Breast epithelium (tissue), 3 donors: ENCODE results near the gene ARPP21.

Source experiments
- POLR2AphosphoS5 ChIP-seq, 3 donors: sonication (generic); formaldehyde crosslinking; IDR thresholded peaks; one replicate each; pipeline ENCODE4 v1.6.1; 2017; ENCODE audit warnings: antibody characterized with exemption in 3 of 3
- TF ChIP-seq, protein P1 (sequence below), 3 donors: fragments of 450-650 bp; IDR thresholded peaks; one replicate each; pipeline ENCODE4 v1.5.1; 2016 to 2017; ENCODE audit warnings: antibody characterized with exemption in 3 of 3, mild to moderate bottlenecking in 3 of 3, moderate library complexity in 3 of 3

DNA sequence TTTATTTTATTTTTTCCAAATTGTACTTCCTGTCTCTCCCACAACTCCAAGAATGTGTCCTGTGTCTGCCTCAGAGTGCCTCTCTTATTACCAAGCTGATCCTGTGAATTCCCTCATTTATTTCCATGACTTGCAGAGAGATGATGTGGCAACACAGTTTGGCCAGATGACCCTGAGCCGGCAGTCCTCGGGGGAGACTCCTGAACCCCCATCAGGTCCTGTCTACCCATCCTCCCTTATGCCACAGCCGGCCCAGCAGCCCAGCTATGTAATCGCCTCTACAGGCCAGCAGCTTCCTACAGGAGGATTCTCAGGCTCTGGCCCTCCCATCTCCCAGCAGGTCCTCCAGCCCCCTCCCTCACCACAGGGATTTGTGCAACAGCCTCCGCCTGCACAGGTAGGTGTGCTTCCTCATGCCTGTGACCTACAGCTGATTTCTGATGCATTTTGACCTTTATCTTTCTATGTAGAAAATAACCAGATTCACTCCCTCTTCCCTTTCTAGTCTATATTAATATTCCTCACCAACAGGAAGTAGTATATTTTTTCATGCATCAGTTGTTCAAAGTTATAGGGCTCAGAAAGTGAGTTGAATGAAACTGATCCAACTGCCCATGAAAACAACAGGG lies 100.0 kb downstream of the ARPP21 start:
- TF ChIP-seq, protein P1, sequence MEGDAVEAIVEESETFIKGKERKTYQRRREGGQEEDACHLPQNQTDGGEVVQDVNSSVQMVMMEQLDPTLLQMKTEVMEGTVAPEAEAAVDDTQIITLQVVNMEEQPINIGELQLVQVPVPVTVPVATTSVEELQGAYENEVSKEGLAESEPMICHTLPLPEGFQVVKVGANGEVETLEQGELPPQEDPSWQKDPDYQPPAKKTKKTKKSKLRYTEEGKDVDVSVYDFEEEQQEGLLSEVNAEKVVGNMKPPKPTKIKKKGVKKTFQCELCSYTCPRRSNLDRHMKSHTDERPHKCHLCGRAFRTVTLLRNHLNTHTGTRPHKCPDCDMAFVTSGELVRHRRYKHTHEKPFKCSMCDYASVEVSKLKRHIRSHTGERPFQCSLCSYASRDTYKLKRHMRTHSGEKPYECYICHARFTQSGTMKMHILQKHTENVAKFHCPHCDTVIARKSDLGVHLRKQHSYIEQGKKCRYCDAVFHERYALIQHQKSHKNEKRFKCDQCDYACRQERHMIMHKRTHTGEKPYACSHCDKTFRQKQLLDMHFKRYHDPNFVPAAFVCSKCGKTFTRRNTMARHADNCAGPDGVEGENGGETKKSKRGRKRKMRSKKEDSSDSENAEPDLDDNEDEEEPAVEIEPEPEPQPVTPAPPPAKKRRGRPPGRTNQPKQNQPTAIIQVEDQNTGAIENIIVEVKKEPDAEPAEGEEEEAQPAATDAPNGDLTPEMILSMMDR (IDR thresholded peaks at IDR 0.05) = no peak
- no peak for TF ChIP-seq POLR2AphosphoS5 (IDR thresholded peaks at IDR 0.05)
